CD14-positive monocyte (primary cell): ENCODE data around the gene VARS2. TPM values are rescaled to one million over a fixed set of nuclear protein-coding genes. Genes with fewer than 3 reads are reported as not detected.

Experiments used
- DNase-seq, 3 donors: peaks; one replicate each; pipeline ENCODE4 v3.0.0-alpha.2; 2011 to 2022
- H2AFZ ChIP-seq: 2 replicates; pipeline ENCODE4 v1.6.0; 2012; ENCODE audit warnings: mild to moderate bottlenecking, low read depth, low read length, inconsistent platforms; ENCODE audit not compliant: insufficient read depth, poor library complexity, severe bottlenecking
- H3K27ac ChIP-seq, 2 donors: 1 replicate in 1 of 2; 2 replicates in 1 of 2; pipeline ENCODE4 v1.5.1; 2012 to 2013; ENCODE audit warnings: low read length in 2 of 2, control low read depth in 1 of 2, inconsistent platforms in 1 of 2, low read depth in 1 of 2, mild to moderate bottlenecking in 1 of 2
- H3K27me3 ChIP-seq, 2 donors: one replicate each; pipeline versions ENCODE4 v1.6.0 to v1.6.1; 2011 to 2013; ENCODE audit warnings: low read length in 2 of 2; ENCODE audit not compliant: control insufficient read depth in 2 of 2, insufficient read depth in 2 of 2
- H3K36me3 ChIP-seq, 2 donors: replicated peaks in 1 of 2; 1 replicate in 1 of 2; 2 replicates in 1 of 2; pipeline versions ENCODE4 v1.5.1 to v1.6.1; 2012 to 2013; ENCODE audit warnings: low read length in 2 of 2, control low read depth in 1 of 2, inconsistent platforms in 1 of 2, mild to moderate bottlenecking in 1 of 2; ENCODE audit not compliant: insufficient read depth in 2 of 2, control insufficient read depth in 1 of 2
- H3K4me1 ChIP-seq, 2 donors: 1 replicate in 1 of 2; 2 replicates in 1 of 2; pipeline versions ENCODE4 v1.5.1 to v1.6.1; 2012 to 2013; ENCODE audit warnings: low read length in 2 of 2, control low read depth in 1 of 2, inconsistent platforms in 1 of 2, mild to moderate bottlenecking in 1 of 2, moderate library complexity in 1 of 2; ENCODE audit not compliant: insufficient read depth in 2 of 2, control insufficient read depth in 1 of 2
- H3K4me2 ChIP-seq: replicated peaks from 2 replicates; pipeline ENCODE3; 2012; ENCODE audit warnings: low read length, moderate library complexity, mild to moderate bottlenecking; ENCODE audit not compliant: poor library complexity, severe bottlenecking; ENCODE audit errors: extremely low read depth
- H3K4me3 ChIP-seq, 3 experiments: fragments of 200-600 bp in 1 of 3; sonication (generic) in 1 of 3; replicated peaks in 1 of 3; 1 replicate in 2 of 3; 2 replicates in 1 of 3; pipeline ENCODE4 v1.5.1; 2011 to 2013; ENCODE audit warnings: low read length in 3 of 3, mild to moderate bottlenecking in 3 of 3, control low read depth in 2 of 3, low read depth in 2 of 3, inconsistent platforms in 1 of 3, moderate library complexity in 1 of 3
- H3K79me2 ChIP-seq: 2 replicates; pipeline ENCODE4 v1.6.0; 2012; ENCODE audit warnings: mild to moderate bottlenecking, control low read depth, inconsistent platforms, low read length, moderate library complexity; ENCODE audit not compliant: insufficient read depth
- H3K9ac ChIP-seq: 2 replicates; pipeline ENCODE4 v1.6.0; 2017; ENCODE audit warnings: low read length, mild to moderate bottlenecking; ENCODE audit not compliant: insufficient read depth, poor library complexity, severe bottlenecking
- H3K9me3 ChIP-seq, 2 donors: replicated peaks in 1 of 2; 1 replicate in 1 of 2; 2 replicates in 1 of 2; pipeline versions ENCODE4 v1.5.1 to v1.6.1; 2012 to 2013; ENCODE audit warnings: low read length in 2 of 2, control low read depth in 1 of 2; ENCODE audit not compliant: control insufficient read depth in 1 of 2, insufficient read depth in 1 of 2
- H4K20me1 ChIP-seq: 2 replicates; pipeline ENCODE4 v1.6.0; 2012; ENCODE audit warnings: mild to moderate bottlenecking, low read length, control low read depth, moderate library complexity; ENCODE audit not compliant: insufficient read depth
- H3K27ac Mint-ChIP-seq, 7 donors: one replicate each; pipeline ENCODE4 v1.8.0; 2020; ENCODE audit warnings: mild to moderate bottlenecking in 7 of 7, mixed read lengths in 7 of 7, moderate library complexity in 6 of 7, inconsistent platforms in 2 of 7
- H3K27me3 Mint-ChIP-seq, 3 donors: one replicate each; pipeline ENCODE4 v1.8.0; 2021 to 2022; ENCODE audit warnings: low read depth in 3 of 3, mild to moderate bottlenecking in 3 of 3, mixed read lengths in 3 of 3, moderate library complexity in 3 of 3, inconsistent platforms in 1 of 3
- H3K36me3 Mint-ChIP-seq, 2 donors: one replicate each; pipeline ENCODE4 v1.8.0; 2020; ENCODE audit warnings: mixed read lengths in 2 of 2, inconsistent platforms in 1 of 2, mild to moderate bottlenecking in 1 of 2
- H3K4me1 Mint-ChIP-seq: one replicate; pipeline ENCODE4 v1.8.0; 2020; ENCODE audit warnings: mild to moderate bottlenecking, mixed read lengths
- H3K4me3 Mint-ChIP-seq, 2 donors: one replicate each; pipeline ENCODE4 v1.8.0; 2020; ENCODE audit warnings: mild to moderate bottlenecking in 2 of 2, mixed read lengths in 2 of 2, moderate library complexity in 1 of 2
- H3K9me3 Mint-ChIP-seq, 7 donors: one replicate each; pipeline ENCODE4 v1.8.0; 2020 to 2022; ENCODE audit warnings: mixed read lengths in 7 of 7, mild to moderate bottlenecking in 6 of 7, moderate library complexity in 6 of 7, inconsistent platforms in 2 of 7
- WGBS: methylation state at CpG from one replicate; pipeline ENCODE4 v1.1.5; 2013; ENCODE audit warnings: missing lambda C conversion rate; ENCODE audit not compliant: insufficient coverage; 5-methylcytosine and 5-hydroxymethylcytosine counted together
- intact Hi-C, 2 donors: fragments of 100-400 bp; cut with micrococcal nuclease; formaldehyde crosslinking; loops; one replicate each; pipeline versions ENCODE4 v1.15.0 to v1.15.1; 2023
- polyA plus RNA-seq, 3 donors: library from polyadenylated mRNA; depleted of rRNA in 1 of 3; unstranded in 2 of 3; stranded (reverse) in 1 of 3; fragments of 300-500 nt in 2 of 3; fragments of >200 nt in 1 of 3; fragmentation: Illumina TruSeq in 2 of 3; gene quantifications; 1 replicate in 2 of 3; 2 replicates in 1 of 3; pipeline ENCODE4 v1.2.3, GENCODE V29; 2012 to 2021
- TF ChIP-seq, protein P1 (sequence below): fragments of 200-600 bp; IDR thresholded peaks from one replicate; pipeline ENCODE4 v1.8.0; 2022; ENCODE audit warnings: antibody characterized with exemption, mild to moderate bottlenecking

Gene VARS2
- polyA plus RNA-seq, 3 donors = 7.6 to 15.5 (median 8.1) TPM

DNA sequence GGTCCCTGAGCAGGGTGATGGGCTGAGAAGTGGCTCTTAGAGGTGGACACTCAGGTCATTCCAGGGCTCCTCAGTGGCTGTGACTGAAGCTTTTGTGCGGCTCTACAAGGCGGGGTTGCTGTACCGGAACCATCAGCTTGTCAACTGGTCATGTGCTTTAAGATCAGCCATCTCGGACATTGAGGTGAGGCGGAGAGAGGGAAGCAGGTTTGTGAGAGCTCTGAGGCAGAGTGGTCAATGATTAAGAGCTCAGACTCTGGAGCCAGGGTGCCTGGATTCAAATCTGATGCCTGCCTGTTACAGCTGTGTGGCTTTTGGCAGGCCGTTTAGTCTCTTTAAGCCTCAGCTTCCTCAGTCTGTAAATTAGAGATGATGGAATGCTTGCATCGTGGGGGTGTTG is 3.0 kb downstream of the VARS2 start:
- Mint-ChIP-seq H3K9me3 (peaks cover 0 to 3% (median 0%) of the 10 kb centered on the region in 7 donors), H3K27me3 (peaks cover 0 to 1% (median 0%) of the 10 kb centered on the region in 3 donors), H3K4me1 (peaks cover 24% of the 10 kb centered on the region), H3K27ac (peak overlapping the region in 2 of 7 donors; percentile 0 to 48), H3K36me3 (peaks cover 63 to 67% of the 10 kb centered on the region in 2 donors), H3K4me3 (peak overlapping the region in 1 of 2 donors; percentile 10)
- Histone ChIP-seq H3K36me3 (peaks cover 47 to 65% of the 10 kb centered on the region in 2 donors), H4K20me1 (no peaks in the 10 kb centered on the region), H3K4me1 (peaks cover 15 to 26% of the 10 kb centered on the region in 2 donors), H2AFZ (no peak overlapping the region), H3K27ac (no peak overlapping the region), H3K27me3 (no peaks in the 10 kb centered on the region), H3K79me2 (no peaks in the 10 kb centered on the region), H3K9ac (no peak overlapping the region), H3K4me3 (no peak overlapping the region), H3K9me3 (no peaks in the 10 kb centered on the region), H3K4me2 (no peak overlapping the region)
- intact Hi-C loops = loop anchor here in 1 of 2 donors (10.0 kb wide), 1 partner anchor 168 kb away; no protein-coding TSS in a partner anchor
- TF ChIP-seq, protein P1, sequence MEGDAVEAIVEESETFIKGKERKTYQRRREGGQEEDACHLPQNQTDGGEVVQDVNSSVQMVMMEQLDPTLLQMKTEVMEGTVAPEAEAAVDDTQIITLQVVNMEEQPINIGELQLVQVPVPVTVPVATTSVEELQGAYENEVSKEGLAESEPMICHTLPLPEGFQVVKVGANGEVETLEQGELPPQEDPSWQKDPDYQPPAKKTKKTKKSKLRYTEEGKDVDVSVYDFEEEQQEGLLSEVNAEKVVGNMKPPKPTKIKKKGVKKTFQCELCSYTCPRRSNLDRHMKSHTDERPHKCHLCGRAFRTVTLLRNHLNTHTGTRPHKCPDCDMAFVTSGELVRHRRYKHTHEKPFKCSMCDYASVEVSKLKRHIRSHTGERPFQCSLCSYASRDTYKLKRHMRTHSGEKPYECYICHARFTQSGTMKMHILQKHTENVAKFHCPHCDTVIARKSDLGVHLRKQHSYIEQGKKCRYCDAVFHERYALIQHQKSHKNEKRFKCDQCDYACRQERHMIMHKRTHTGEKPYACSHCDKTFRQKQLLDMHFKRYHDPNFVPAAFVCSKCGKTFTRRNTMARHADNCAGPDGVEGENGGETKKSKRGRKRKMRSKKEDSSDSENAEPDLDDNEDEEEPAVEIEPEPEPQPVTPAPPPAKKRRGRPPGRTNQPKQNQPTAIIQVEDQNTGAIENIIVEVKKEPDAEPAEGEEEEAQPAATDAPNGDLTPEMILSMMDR = no peak
- DNase-seq = no peak
- 95% methylated on average over 6 of the region's 7 CpGs for WGBS

DNA sequence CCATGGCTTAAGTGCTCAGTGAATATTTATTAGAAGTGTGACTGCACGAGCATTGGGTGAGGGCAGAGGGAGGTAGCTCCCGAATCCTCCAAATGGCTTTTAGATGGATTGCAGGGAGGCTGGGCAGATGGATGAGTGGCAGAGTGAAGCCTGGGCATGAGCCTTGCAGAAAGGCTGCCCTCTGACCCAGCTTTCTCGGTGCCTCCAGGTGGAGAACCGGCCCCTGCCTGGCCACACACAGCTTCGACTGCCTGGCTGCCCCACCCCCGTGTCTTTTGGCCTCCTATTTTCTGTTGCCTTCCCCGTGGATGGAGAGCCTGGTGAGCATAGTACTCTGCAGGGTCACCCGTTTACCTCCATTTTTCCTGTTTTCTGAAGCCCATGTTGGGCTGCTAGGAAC is 3.4 kb downstream of the VARS2 start:
- 98% methylated on average over 8 of the region's 8 CpGs for WGBS
- H3K27me3 Mint-ChIP-seq = peaks cover 0 to 1% (median 0%) of the 10 kb centered on the region in 3 donors
- H3K4me1 Mint-ChIP-seq = peaks cover 24% of the 10 kb centered on the region
- Histone ChIP-seq H3K4me1 (peaks cover 15 to 26% of the 10 kb centered on the region in 2 donors), H4K20me1 (no peaks in the 10 kb centered on the region), H3K79me2 (no peaks in the 10 kb centered on the region), H3K9ac (no peak overlapping the region), H3K36me3 (peaks cover 46 to 65% of the 10 kb centered on the region in 2 donors), H3K4me2 (no peak overlapping the region), H3K27me3 (no peaks in the 10 kb centered on the region), H3K9me3 (no peaks in the 10 kb centered on the region), H3K4me3 (no peak overlapping the region), H3K27ac (no peak overlapping the region), H2AFZ (no peak overlapping the region)
- no peak for DNase-seq
- peaks cover 63 to 67% of the 10 kb centered on the region in 2 donors for H3K36me3 Mint-ChIP-seq
- peaks cover 0 to 3% (median 0%) of the 10 kb centered on the region in 7 donors for H3K9me3 Mint-ChIP-seq
- TF ChIP-seq, protein P1 = no peak
- intact Hi-C loops = loop anchor here in 1 of 2 donors (10.0 kb wide), 1 partner anchor 167 kb away; no protein-coding TSS in a partner anchor
- no peak overlapping the region for H3K4me3 Mint-ChIP-seq
- no peak overlapping the region for H3K27ac Mint-ChIP-seq
